HG02885 (cell line): ENCODE data around the gene AIM2.
"Not testable (repeated sequence)": the region's sequence is repeated elsewhere in the genome, so short reads cannot be mapped to it uniquely, and the experiment has no call there.

Source experiments
- ATAC-seq: cut with Tn5 transposase; IDR thresholded peaks from one replicate; pipeline ENCODE4 v1.9.1; 2021; ENCODE audit warnings: mild to moderate bottlenecking; ENCODE audit not compliant: unreplicated experiment, poor library complexity

Gene AIM2

DNA sequence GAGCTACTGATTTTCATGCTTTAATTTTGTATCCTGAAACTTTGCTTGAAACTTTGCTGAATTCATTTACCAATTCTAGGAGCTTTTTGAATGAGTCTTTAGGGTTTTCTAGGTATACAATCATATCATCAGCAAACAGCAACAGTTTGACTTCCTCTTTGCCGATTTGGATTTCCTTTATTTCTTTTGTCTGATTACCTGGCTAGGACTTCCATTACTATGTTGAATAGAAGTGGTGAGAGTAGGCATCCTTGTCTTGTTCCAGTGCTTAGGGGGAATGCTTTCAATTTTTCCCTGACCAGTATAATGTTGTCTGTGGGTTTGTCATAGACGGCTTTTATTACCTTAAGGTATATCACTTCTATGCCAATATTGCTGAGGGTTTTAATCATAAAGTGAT lies 49.7 kb downstream of the AIM2 start:
- not testable (repeated sequence) for ATAC-seq

- ATAC-seq: no peak
Measured at GRCh38 chr1:159025043-159025442, 51.5 kb downstream of the AIM2 start.

- ATAC-seq: no peak
Measured at GRCh38 chr1:159023723-159024122, 52.8 kb downstream of the AIM2 start.

DNA sequence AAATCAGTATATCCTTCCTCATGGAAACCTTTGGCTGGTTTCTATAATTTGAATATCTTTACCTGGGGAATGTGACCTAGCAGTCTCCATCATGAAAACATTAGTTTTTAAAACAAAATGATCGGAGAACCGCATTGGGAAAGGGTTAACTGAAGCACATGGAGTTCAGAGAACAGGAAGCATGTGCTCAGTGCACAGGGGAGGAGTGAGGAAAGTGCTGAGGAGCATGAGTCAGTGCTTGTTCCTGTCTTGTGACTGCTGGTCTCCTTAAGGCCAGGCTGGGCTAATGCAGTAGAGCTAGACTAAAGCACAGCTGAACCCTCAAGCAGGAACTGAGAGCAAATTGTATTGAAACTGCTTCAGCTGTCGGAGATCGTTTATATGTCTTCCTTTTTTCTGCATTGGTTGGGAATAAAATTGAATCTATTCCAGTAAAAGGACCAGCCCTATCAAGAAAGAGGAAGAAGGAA lies 61.1 kb downstream of the AIM2 start:
- ATAC-seq: peak; percentile 97

DNA sequence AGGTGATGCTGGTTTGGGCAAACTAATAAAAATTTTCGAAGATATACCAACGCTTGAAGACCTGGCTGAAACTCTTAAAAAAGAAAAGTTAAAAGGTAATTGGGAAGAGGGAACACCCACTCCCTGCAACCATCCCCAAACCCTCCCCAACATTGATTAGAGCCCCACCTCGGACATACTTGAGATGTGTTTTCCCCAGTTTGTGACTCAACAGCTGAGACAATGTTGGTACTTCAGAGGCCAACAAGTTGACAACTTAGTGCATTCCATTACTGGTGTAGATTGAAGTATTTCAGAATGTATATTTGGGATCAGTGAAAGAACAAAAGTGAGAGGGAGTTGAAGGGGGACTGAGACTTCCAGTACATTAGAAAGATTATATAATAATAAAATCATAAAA lies 61.7 kb downstream of the AIM2 start:
- no peak for ATAC-seq

DNA sequence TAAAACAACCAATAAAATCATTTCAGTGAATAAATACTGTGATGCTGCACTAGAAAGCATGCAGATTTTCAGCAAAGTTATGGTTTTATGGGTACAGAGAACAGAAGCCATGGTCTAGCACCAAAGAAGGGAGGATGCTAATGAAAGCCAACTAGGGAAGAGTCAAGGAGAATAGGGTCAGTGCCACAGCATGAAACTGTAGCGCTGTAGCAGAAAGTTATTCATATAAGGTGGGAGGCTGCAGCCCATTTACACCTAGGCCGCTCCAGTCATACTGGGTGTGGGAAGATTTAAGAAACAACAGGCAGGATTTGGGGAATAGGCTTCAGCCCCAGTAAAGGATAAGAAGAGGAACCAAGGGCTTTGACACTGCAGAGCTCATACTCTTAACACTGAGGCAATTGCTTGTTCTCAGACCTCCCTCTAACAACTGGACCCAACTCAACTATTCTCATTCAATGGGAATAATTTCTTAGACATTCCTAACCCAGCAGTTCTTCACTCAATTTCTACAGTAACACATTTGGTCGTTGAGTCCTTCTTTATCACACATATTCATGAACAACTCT lies 62.5 kb downstream of the AIM2 start:
- ATAC-seq: no peak

GRCh38 chr1:159012495-159012894 lies 64.1 kb downstream of the AIM2 start:
- ATAC-seq: peak; percentile 33
